GM06990 (cell line): ENCODE results near the gene HSD17B7.

Experiments used
- DNase-seq: peaks from one replicate; pipeline ENCODE4 v3.0.0-alpha.2; 2011; ENCODE audit not compliant: insufficient read length; ENCODE audit errors: extremely low read depth
- H3K27me3 ChIP-seq: replicated peaks from 2 replicates; pipeline ENCODE4 v1.6.0; 2011; ENCODE audit warnings: low read length; ENCODE audit not compliant: control insufficient read depth, insufficient read depth
- H3K36me3 ChIP-seq: 2 replicates; pipeline ENCODE4 v1.5.1; 2011; ENCODE audit warnings: low read length; ENCODE audit not compliant: control insufficient read depth, insufficient read depth
- H3K4me3 ChIP-seq: replicated peaks from 2 replicates; pipeline ENCODE4 v1.5.1; 2011; ENCODE audit warnings: low read depth, mild to moderate bottlenecking, control low read depth, low read length
- TF ChIP-seq, protein P1 (sequence below): IDR thresholded peaks from 2 replicates; pipeline ENCODE4 v1.5.1; 2011; ENCODE audit warnings: low read length, control low read depth, mild to moderate bottlenecking, inconsistent platforms; ENCODE audit not compliant: insufficient read depth, poor library complexity, severe bottlenecking

The HSD17B7 gene

DNA sequence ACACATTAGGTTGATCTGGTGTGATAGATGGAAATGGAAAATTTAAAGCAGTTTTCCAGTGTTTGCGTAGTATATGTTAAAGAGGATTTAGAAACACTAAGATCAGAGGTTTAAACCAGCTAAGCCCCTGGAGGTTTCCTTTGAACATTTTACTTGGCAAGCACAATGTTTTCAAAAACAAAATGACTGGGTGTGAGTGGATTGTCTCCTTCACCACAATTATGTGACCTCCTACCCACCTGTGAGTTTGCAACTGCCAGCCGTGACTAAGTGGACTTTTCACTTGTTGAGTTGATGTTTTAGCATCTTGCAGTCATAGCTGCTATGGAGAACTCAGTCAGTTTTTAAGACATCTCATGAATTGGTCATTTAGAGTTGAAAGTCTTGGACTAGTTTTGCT lies 65.8 kb downstream of the HSD17B7 start:
- TF ChIP-seq, protein P1, sequence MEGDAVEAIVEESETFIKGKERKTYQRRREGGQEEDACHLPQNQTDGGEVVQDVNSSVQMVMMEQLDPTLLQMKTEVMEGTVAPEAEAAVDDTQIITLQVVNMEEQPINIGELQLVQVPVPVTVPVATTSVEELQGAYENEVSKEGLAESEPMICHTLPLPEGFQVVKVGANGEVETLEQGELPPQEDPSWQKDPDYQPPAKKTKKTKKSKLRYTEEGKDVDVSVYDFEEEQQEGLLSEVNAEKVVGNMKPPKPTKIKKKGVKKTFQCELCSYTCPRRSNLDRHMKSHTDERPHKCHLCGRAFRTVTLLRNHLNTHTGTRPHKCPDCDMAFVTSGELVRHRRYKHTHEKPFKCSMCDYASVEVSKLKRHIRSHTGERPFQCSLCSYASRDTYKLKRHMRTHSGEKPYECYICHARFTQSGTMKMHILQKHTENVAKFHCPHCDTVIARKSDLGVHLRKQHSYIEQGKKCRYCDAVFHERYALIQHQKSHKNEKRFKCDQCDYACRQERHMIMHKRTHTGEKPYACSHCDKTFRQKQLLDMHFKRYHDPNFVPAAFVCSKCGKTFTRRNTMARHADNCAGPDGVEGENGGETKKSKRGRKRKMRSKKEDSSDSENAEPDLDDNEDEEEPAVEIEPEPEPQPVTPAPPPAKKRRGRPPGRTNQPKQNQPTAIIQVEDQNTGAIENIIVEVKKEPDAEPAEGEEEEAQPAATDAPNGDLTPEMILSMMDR: no peak
- H3K4me3 ChIP-seq: no peak overlapping the region
- H3K27me3 ChIP-seq: no peaks in the 10 kb centered on the region
- DNase-seq: no peak
- no peaks in the 10 kb centered on the region for H3K36me3 ChIP-seq

- Histone ChIP-seq H3K36me3 (no peaks in the 10 kb centered on the region), H3K27me3 (no peaks in the 10 kb centered on the region; the same call in 1 of the 2 replicates), H3K4me3 (no peak overlapping the region)
- DNase-seq: no peak
- TF ChIP-seq, protein P1: no peak
Observed at GRCh38 chr1:162857850-162858249, 67.3 kb downstream of the HSD17B7 start.

DNA sequence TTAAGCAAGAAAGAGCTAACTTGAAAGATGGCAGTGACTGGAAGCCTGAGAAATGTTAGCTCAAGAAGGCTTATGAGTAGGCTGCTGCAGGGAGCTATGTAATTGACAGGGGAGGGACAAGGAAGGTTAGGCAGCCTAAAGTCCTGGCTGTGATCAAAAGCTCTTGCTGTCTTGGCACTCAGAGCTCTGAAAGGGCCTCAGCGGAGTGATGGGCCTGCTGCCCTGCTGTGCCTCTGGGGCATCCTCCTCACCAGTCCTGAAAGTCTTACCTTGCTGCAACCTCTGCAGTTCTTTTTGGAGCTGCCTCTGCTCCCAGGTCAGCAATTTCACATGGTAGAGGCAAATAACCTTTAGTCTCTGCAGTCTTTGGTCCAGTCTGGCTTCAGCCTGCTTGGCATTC lies 68.7 kb downstream of the HSD17B7 start:
- Histone ChIP-seq H3K4me3 (no peak overlapping the region), H3K36me3 (no peaks in the 10 kb centered on the region), H3K27me3 (no peaks in the 10 kb centered on the region; the same call in 1 of the 2 replicates)
- TF ChIP-seq, protein P1: no peak
- DNase-seq: no peak

- Histone ChIP-seq H3K4me3 (no peak within 1 kb of the TSS), H3K27me3 (no peaks in the 10 kb centered on the region; the same call in 1 of the 2 replicates), H3K36me3 (no peaks in the 10 kb centered on the region)
- DNase-seq: no peak
- TF ChIP-seq, protein P1: no peak
Observed at GRCh38 chr1:162861101-162861500, 70.6 kb downstream of the HSD17B7 start, which contains the start of gene CCDC190. Gene CCDC190 (minus strand): TSS chr1:162861175. CDS start chr1:162859646, 1,529 bp downstream.

DNA sequence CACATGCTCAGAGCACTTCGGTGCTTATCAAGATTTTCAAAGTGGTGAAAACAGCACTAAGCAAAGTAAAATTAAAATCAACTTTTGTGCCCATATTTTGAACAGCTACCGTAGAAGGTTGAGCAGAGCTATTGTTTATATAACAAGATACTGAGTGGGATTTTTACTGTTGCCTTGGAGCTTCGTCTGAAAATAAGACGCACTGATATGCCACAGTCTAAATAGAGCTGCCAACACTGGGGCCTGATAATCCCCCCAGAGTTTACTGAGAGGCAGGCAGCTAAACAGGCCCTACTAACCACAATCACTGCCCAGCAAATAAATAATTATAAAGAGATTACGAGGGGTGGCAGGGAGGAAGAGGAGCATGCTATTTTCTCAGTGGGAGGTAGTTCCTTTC lies 71.1 kb downstream of the HSD17B7 start:
- TF ChIP-seq, protein P1: no peak
- Histone ChIP-seq H3K27me3 (no peaks in the 10 kb centered on the region; the same call in 1 of the 2 replicates), H3K4me3 (no peak overlapping the region), H3K36me3 (no peaks in the 10 kb centered on the region)
- DNase-seq: no peak
